HG03432 (cell line): ENCODE measurements around the gene COQ4.
A peak's percentile ranks its signal among the peaks of the same experiment; 100 is the strongest.

Experiments used
- ATAC-seq: cut with Tn5 transposase; IDR thresholded peaks from one replicate; pipeline ENCODE4 v1.9.1; 2021; ENCODE audit warnings: mild to moderate bottlenecking, moderate library complexity; ENCODE audit not compliant: unreplicated experiment

The COQ4 gene

DNA sequence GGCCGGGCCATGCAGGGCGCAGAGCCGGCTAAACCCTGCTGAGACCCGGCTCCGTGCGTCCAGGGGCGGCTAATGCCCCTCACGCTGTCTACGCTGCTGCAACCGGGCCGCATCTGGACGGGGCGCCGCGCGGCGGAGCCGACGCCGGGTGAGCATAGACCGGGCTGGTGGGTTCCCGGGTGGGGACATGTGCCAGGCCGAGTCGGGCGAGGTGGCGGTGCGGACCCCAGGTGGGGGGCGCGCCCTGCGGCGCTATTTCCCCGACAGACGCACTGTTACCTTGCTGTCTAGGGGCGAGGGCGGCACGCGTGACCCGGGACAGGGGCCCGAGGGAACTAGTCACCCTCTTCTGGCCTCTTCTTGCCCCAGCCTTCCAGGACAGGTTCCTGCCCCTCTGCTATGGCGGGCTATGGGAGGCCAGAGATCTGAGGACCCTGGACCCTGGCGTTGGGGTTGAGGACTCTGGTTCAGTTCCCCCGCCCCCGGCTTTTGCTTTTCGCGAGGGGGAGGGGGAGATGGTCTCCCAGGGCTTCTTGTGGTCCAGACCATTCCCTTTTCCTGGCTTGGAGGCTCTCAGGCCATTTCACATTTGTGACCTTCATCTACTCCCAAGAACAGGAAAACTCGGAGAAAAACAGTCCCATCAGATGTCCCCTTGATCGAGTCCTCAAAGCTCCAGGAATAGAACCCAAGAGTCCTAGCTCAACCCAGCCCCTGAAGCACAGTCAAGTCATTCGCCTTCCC, 18.2 kb downstream of the COQ4 start:
- peak; percentile 18 for ATAC-seq

DNA sequence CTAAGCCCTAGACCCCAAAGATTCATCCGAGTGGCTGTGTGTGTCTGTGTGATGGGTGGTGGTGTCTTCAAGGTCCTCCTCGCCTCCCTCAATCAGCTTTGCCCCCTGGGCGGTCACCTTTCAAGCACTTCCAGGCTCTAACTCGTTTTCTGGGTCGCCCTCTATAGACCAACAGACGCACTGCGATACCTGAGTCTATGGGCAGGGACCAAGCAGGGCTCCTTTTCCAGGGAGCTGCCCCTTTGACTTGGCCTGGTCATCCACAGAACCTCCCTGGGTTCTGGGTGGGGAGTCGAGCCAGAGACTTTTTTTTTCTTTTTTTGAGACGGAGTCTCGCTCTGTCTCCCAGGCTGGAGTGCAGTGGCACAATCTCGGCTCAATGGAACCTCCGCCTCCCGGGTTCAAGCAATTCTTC, 18.8 kb downstream of the COQ4 start:
- ATAC-seq: no peak

DNA sequence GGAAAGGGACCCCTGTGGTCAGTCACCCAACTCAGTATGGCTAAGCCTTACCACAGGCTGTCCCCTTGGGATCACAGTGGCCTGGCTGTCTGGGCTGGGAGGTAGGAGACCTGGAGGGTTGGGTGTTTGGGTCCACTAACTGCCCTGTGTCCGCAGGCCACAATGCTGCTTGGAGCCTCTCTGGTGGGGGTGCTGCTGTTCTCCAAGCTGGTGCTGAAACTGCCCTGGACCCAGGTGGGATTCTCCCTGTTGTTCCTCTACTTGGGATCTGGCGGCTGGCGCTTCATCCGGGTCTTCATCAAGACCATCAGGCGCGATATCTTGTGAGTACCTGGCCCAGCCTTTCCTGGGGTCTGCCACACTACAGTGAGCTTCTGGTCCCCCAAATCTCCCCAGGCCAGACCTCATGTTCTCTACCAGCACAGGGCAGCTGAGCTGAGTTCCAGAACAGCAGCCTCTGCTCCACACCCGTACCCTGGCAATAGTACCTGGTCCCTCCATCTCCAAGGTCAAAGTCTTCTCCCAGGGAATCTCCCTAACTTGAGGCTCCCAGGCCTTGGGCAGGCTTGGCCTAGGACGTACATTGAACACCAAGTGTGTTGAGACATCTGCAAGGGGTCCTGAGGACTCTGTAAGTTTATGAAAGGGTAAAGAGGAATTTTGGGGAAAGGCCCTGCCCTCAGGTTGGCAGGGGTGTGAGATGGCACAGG, 20.5 kb downstream of the COQ4 start:
- ATAC-seq: no peak

DNA sequence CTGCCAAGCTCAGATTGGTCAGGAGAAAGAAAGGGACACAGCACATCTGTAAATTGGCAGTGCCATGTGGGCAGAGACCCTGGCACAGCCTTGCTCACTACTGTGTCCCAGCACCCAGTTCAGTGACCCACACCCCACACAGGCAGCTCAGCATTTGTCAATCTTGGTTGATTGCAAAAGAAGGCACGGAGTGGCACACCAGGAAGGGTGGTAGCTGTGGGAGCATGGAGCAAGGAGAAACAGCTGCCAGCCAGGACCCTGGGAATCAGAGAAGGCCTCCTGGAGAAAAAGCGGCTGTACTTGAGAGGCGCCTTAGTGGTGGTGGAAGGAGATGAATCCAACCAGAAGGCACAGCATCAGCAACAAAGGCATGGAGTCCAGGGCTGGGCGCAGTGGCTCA, 21.2 kb downstream of the COQ4 start:
- ATAC-seq: no peak

DNA sequence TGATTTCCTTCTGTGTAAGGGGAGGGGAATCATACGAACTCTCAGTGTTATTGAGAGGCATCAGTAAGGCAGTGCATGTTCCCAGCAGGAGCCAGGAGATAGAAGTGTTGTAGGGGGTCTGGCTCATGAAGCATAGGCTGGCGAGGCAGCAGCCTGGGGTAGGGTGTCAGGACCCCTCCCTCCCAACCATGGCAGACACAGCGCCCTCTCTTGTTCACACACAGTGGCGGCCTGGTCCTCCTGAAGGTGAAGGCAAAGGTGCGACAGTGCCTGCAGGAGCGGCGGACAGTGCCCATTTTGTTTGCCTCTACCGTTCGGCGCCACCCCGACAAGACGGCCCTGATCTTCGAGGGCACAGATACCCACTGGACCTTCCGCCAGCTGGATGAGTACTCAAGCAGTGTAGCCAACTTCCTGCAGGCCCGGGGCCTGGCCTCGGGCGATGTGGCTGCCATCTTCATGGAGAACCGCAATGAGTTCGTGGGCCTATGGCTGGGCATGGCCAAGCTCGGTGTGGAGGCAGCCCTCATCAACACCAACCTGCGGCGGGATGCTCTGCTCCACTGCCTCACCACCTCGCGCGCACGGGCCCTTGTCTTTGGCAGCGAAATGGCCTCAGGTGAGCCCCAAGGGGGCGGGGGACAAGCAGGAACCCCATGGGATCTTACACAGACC, 22.4 kb downstream of the COQ4 start:
- no peak for ATAC-seq

DNA sequence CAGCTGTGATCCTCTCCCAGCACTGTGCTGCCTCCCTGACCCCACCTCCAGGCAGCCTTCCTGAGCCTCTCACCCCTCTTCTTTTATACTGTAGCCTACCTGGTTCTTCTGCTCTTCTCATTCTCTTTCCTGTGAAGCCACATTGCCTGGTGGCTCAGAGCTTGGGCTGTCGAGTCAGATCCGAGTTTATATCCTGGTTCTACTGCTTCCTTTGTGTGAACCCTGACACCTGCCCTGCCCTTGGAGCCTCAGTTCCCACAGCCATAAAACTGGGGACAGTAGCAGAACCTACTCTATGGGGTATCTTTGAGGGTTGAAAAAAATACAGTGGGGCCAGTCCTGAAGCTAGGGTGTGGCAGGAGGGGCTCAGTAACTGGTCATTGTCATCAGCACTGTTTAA, 26.5 kb downstream of the COQ4 start:
- no peak for ATAC-seq

DNA sequence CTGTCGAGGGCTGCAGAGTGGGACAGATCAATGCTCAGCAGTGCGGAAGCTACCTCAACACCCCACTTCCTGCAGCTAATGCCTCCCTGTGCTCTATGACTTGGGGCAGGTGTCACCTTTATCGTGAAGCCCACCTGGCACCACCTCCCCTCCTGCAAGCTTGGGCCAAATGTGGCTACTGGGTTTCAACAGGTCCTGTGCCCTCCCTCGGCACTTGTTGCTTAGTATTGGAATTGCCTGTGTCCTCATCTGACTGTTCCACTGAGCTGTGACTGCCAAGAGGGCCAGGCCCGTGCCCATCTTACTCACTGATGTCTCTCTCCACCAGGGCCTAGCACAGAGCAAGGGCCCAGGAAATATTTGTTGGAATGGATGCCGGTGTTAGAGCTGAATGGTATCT, 27.1 kb downstream of the COQ4 start:
- no peak for ATAC-seq

DNA sequence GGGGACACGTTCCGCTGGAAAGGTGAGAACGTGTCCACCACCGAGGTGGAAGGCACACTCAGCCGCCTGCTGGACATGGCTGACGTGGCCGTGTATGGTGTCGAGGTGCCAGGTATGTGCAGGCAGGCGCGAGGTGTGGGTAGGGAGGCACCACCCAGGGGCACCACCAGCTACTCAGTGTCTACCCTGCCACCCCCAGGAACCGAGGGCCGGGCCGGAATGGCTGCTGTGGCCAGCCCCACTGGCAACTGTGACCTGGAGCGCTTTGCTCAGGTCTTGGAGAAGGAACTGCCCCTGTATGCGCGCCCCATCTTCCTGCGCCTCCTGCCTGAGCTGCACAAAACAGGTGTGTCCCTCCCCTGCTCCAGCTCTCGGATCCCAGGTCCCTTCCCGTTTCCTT, 32.8 kb downstream of the COQ4 start:
- no peak for ATAC-seq

DNA sequence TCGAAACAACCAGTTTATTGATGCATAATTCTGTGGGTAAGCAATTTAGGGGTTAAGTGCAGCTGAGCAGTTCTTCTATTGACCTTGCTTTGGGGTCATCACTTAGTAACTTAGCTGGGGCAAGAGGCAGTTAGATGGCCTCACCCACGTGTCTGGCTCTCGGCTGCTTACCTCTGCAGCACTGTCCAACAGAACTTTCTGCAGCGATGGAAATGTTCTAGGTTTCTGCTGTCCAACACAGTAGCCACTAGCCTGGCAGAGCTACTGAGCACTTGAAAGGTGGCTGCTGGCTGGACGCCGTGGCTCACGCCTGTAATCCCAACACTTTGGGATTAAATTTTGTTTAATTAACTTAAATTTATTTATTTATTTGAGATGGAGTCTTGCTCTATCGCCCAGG, 35.5 kb downstream of the COQ4 start:
- no peak for ATAC-seq

DNA sequence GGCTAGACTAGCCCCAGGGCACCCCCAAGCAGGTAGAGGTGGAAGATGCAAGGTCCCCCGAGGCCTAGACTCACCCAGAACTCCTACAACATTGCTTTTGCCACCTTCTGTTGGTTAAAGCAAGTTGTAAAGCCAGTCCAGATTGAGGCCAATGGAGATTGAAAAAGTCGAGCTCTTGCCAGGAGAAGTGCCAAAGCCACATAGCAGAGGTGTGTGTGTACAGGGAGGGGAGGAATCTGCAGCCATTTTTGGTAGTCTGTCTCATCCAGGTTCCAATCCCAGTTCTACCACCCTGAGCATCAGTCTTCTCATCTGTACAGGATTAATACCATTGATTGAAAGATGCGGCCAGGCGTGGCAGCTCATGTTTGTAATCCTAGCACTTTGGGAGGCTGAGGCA, 36.2 kb downstream of the COQ4 start:
- no peak for ATAC-seq

DNA sequence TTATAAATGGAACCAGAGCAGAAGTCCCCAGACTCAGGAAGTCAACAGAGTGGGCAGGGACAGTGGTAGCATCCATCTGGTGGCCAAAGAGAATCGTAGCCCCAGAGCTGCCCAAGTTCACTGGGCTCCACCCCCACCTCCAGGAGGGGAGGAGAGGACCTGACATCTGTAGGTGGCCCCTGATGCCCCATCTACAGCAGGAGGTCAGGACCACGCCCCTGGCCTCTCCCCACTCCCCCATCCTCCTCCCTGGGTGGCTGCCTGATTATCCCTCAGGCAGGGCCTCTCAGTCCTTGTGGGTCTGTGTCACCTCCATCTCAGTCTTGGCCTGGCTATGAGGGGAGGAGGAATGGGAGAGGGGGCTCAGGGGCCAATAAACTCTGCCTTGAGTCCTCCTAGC, 38.2 kb downstream of the COQ4 start:
- no peak for ATAC-seq

DNA sequence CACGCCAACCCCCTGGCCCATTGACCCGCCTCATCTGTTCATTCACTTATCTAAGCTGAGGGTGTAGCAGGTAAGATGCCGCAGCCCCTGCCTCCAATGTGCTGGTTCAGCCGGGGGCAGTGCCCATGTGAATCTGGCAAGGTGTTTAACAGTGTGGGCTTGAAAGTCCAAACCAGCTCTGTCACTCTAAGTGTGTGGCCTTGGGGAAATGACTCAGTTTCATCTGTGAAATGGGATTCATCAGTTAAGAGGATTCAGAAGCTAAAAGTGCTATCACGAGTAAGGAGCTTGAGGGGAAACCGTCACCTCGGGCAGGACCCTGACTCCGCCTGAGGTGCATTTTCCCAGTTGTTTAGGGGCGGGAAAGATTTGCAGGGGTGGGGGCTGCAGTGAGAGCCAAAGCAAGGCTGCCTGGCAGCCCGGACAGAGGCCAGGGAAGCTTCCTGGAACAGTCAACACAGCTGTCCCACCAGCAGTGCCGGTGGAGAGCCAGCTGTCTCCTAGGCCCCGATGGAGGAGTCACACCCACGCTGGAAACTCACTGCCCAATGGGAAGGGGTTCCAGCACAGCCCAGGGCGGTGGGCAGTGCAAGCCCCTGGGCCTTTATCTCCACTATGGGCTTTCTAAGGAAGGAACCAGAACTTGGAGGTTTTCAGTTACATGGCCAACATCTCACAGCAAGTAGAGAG, 38.8 kb downstream of the COQ4 start:
- ATAC-seq: peak; percentile 9

DNA sequence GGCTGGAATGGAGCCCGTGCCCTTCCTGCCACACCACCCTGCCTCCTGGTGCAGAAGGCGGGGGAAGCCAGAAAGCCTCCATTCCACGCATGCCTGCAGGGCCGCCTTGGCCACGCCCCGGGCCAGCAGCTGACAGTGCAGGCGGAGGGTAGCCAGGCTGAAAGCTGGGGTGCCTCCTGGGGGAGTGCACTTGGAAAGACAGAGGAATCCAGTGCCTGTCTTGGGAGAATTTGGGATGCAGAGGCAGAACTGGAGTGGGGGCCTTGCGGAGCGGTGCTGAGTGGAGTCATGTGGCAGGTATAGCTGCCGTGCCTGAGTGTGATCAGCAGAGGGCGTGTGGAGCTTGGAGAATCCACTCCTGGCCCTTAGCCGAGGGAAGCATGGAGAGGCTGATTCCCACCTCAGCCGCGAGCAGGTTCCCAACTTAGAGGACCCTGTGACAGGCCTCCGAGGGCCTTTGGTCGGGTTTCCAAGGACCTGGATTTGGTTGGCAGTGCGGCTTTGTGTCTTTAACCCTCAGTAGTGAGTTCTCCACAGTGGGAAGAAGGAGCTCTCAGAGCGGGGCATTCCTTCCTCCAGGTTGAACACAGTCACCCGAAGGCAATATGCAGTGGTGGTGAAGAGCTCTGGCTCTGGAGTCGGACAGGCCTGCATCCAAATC, 39.5 kb downstream of the COQ4 start:
- ATAC-seq: peak; percentile 67

DNA sequence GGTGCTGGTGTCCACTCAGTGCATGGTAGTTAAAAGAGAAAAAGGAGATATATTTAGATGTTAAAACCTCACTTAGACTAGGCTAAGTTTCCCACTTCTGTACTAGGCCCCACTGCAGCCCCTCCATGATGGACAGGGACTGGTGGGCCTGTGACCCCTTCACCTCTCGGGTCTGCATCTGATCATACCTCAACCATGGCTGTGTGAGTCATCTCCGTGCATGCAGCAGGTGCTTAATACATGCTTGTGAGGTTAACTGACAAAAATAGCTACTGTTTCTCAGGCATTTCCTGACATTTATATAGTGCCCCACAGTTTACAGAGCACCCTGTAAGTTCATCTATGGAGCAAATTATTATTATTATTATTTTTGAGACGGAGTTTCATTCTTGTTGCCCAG, 40.1 kb downstream of the COQ4 start:
- ATAC-seq: no peak

DNA sequence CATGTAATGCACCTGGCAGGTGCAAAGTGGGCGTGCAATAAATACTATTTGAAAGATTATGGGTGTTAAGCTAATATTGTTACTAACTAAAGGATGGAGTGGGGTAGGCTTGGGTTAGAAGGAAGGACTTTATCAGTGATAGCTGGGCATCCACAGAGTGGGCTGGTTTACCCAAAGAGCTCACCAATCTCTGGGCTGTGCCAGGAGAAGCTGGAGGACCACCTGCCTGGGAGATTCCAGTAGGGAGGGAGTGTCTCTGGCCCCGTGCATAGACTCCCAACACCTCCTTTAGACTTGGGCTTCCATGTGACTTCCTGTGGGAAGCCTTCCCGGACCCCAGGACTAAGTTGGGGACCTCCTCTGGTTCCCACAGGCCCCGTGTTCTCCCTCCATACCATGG, 42.9 kb downstream of the COQ4 start:
- no peak for ATAC-seq

DNA sequence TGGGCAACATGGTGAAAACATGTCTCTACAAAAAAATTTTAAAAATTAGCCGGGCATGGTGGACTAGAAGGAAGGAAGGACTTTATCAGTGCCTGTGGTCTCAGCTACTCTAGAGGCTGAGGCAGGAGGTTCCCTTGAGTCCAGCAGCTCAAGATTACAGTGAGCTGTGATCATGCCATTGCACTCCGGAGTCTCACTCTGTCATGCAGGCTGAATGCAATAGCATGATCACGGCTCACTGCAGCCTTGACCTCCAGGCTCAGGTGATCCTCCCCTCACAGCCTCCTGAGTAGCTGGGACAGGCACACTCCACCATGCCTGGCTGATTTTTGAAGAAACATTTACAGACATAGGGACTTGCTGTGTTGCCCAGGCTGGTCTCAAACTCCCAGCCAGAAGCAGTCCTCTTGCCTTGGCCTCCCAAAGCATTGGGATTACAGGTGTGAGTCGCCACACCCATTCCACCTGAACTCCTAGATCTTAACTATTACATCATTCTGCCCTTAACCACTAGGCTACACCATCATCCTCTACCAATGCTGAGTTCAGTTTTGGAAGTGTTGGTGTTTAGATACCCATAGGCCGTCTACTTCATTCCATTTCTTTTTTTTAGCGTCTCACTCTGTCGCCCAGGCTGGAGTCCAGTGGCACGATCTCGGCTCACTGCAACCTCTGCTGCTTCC, 46.5 kb downstream of the COQ4 start:
- ATAC-seq: no peak

DNA sequence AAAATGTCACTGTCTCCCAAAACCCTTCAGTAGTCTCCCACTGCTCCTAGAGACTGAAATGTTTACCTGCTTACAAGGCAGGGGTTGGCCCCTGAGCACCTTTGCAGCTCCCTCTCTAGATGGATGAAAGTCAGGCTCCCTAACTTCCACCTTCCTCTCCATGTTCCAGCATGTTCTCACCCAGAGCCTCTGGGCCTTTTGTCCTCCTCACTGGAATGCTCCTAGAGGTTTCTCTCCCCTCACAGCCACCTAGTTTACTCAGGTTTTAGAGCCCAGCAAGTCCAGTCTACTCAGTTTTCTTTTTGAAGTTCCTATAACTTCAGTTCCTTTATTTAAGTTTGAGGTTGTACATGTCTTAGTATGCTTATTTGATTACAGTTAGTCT, 47.7 kb downstream of the COQ4 start:
- no peak for ATAC-seq

DNA sequence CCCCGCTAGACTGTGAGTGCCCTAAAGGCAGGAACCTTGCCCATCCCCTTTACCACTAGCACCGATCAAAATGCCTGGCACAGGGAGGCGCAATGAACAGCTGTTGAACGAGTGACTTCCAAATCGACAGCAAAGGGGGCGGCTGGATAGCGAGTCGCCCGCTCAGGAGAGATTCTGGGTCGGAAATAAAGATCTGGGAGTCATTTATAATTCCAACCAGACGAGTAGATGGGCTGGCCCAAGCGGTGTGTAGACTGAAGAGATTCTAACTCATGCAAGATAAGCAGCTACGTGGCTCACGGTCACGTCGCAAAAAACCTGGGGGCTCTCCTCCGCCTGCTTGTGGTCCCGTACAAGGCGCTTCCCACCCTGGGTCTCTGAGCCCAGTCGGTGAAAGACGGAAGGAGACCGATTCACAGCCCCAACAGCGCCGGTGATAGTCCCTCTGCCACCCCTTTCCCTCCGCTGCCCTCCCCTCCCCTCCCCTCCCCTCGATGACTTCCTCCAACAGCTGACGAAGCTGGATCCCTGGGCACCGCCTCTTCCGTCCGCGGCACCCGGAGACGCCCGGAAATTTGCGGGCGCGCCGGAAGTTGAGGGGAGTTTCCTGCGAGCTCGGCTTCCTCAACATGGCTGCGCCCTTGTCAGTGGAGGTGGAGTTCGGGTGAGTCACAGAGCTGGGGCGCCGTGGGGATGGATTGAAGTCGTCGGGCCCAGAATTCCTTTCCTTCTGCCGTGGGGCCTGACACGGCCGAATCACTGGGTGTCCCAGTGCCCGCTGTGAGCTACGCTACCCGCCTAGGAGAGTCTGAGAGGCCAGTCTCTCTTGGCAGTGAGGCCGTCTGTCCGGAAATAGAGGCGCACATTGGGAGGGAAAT, 48.4 kb downstream of the COQ4 start, which contains the start of gene URM1:
TSS of gene URM1 (plus strand) at position 623 of the 878 bp plus-strand sequence. CDS start at position 630, 7 bp downstream.
- peak; percentile 91 for ATAC-seq

DNA sequence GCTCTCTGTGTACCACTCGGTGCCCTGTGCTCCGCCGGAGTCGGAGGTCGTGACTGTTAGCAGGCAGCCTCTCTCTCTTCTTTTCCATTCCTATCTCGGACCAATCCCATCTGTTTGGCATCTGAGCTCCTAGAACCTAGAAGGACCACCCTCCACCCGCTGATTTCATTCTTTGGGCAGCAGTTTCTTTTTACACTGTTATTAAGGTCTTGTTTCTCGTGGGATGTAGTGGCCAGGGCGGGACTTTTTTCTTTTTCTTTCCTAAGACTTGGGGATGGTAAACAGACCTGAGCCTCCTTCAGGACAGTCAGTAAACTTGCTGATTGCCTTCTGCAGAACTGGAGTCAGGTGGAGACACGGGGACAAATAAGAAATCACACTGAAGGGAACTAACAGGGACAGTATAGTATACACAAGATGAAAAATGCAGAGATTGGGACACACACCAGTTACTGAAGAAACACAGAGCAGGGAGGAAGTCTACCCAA, 49.0 kb downstream of the COQ4 start:
- ATAC-seq: no peak
